Glutamatergic neuron (in vitro differentiated cells): Measurements from ENCODE around the gene HOMER2. TPM values are rescaled to one million over a fixed set of nuclear protein-coding genes. Genes with fewer than 3 reads are reported as not detected.

Source experiments
- DNase-seq: peaks from one replicate; pipeline ENCODE4 v3.0.0; 2022
- H3K27ac Mint-ChIP-seq: one replicate; pipeline ENCODE4 v1.8.0; 2020; ENCODE audit warnings: mild to moderate bottlenecking, mixed read lengths, inconsistent platforms; ENCODE audit not compliant: unreplicated experiment
- H3K27me3 Mint-ChIP-seq: one replicate; pipeline ENCODE4 v1.8.0; 2020; ENCODE audit warnings: mild to moderate bottlenecking, moderate library complexity, mixed read lengths, inconsistent platforms; ENCODE audit not compliant: unreplicated experiment
- H3K36me3 Mint-ChIP-seq: one replicate; pipeline ENCODE4 v1.8.0; 2020; ENCODE audit warnings: mild to moderate bottlenecking, mixed read lengths, inconsistent platforms; ENCODE audit not compliant: unreplicated experiment
- H3K4me1 Mint-ChIP-seq: one replicate; pipeline ENCODE4 v1.8.0; 2020; ENCODE audit warnings: mild to moderate bottlenecking, low read depth, mixed read lengths, inconsistent platforms; ENCODE audit not compliant: unreplicated experiment
- H3K4me3 Mint-ChIP-seq: one replicate; pipeline ENCODE4 v1.8.0; 2020; ENCODE audit warnings: mild to moderate bottlenecking, mixed read lengths, inconsistent platforms; ENCODE audit not compliant: unreplicated experiment
- H3K9me3 Mint-ChIP-seq: one replicate; pipeline ENCODE4 v1.8.0; 2020; ENCODE audit warnings: mild to moderate bottlenecking, moderate library complexity, mixed read lengths, inconsistent platforms; ENCODE audit not compliant: unreplicated experiment
- CTCF ChIP-seq: fragments of 200-600 bp; sonication (generic); IDR thresholded peaks from one replicate; pipeline ENCODE4 v1.5.0; 2021; ENCODE audit not compliant: partially characterized antibody, unreplicated experiment
- total RNA-seq: library from RNA; stranded (reverse); fragmentation: NEBNext Ultra II Directional; extraction: Animal tissue kit (Norgen Biotek cat#: 25700); gene quantifications from one replicate; pipeline ENCODE4 v1.2.1, GENCODE V29; 2021; ENCODE audit not compliant: unreplicated experiment

Gene HOMER2
- total RNA-seq, 1 donor from 2014 or later, result 32.6 TPM

- H3K27ac Mint-ChIP-seq, result no peak overlapping the region
- H3K4me3 Mint-ChIP-seq, result no peak overlapping the region
- H3K27me3 Mint-ChIP-seq, result no peaks in the 10 kb centered on the region
- H3K9me3 Mint-ChIP-seq, result no peaks in the 10 kb centered on the region
- DNase-seq, result no peak
- H3K36me3 Mint-ChIP-seq, result peaks cover 7% of the 10 kb centered on the region
- TF ChIP-seq CTCF, result no peak
- no peaks in the 10 kb centered on the region for H3K4me1 Mint-ChIP-seq
These were observed 117.1 kb downstream of the HOMER2 start for GRCh38 chr15:82835391-82835917.

DNA sequence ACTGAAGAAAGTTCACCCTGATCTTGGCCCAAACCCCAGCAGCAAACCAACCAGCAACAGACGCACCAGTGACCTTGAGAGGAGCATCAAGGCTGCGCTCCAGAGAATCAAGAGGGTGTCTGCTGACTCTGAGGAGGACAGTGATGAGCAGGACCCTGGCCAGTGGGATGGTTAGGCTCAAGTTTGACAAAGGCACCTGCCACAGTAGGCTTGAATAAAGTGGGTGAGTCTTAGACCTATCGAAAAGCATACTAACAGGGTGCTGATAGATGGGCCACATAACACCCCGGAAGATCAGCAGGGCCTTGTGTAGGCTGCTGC is 119.2 kb downstream of the HOMER2 start:
- no peak overlapping the region for H3K27ac Mint-ChIP-seq
- H3K4me1 Mint-ChIP-seq, result no peaks in the 10 kb centered on the region
- H3K9me3 Mint-ChIP-seq, result peaks cover 2% of the 10 kb centered on the region
- no peak for DNase-seq
- no peak for TF ChIP-seq CTCF
- no peaks in the 10 kb centered on the region for H3K27me3 Mint-ChIP-seq
- no peak overlapping the region for H3K4me3 Mint-ChIP-seq
- H3K36me3 Mint-ChIP-seq, result peaks cover 7% of the 10 kb centered on the region

GRCh38 chr15:82832601-82833361 is 119.7 kb downstream of the HOMER2 start:
- peaks cover 7% of the 10 kb centered on the region for H3K36me3 Mint-ChIP-seq
- H3K4me3 Mint-ChIP-seq, result no peak overlapping the region
- no peak for DNase-seq
- no peak for TF ChIP-seq CTCF
- H3K4me1 Mint-ChIP-seq, result no peaks in the 10 kb centered on the region
- H3K27me3 Mint-ChIP-seq, result no peaks in the 10 kb centered on the region
- H3K27ac Mint-ChIP-seq, result no peak overlapping the region
- H3K9me3 Mint-ChIP-seq, result peaks cover 2% of the 10 kb centered on the region

DNA sequence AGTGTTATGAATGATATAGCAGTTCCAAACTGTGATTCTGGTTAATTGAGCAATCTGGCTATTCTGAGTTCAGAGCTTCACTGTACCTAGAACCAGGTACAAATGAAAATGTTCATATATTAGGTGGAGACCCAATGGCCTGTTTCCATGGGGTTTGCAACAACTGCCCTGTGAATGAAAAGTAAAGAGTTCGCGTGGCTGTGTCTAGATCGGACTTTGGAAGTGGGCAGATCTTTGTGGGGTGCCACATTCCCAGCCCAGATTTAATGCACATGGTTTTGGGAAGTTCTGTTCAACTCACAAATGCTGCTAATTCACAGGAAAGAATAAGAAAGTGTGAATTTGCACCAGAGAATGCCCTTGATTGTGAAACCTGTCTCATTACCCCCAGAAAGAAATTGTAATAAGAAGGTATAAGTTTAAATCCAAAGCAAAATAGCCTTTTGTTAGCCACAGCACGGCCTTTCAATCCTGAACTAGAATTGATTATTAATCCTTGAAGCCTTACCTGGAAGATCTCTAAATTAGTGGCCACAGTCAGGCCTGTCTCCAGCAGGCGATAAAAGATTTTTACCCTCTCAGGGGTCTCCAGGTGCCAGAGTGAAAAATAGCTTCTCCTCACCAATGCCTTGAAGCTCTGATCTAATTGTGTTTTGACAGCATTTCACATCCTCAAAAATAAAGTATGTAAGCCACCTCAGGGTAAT is 120.5 kb downstream of the HOMER2 start:
- DNase-seq, result no peak
- Mint-ChIP-seq H3K27ac (no peak overlapping the region), H3K36me3 (peaks cover 5% of the 10 kb centered on the region)

More for the DNA sequence above, 120.5 kb downstream of the HOMER2 start:
- Mint-ChIP-seq H3K4me3 (no peak overlapping the region), H3K4me1 (no peaks in the 10 kb centered on the region), H3K27me3 (no peaks in the 10 kb centered on the region), H3K9me3 (peaks cover 2% of the 10 kb centered on the region)
- no peak for TF ChIP-seq CTCF
